Mesothelial cell of epicardium (in vitro differentiated cells): ENCODE results near the gene PTPN13. TPM values are rescaled to one million over a fixed set of nuclear protein-coding genes. Genes with fewer than 3 reads are reported as not detected.

ENCODE experiments used
- DNase-seq, 2 experiments: peaks; one replicate each; pipeline ENCODE4 v3.0.0; 2021; ENCODE audit warnings: low spot score in 2 of 2; ENCODE audit not compliant: unreplicated experiment in 2 of 2
- H3K27ac Mint-ChIP-seq: 2 replicates; pipeline ENCODE4 v1.8.0; 2021; ENCODE audit warnings: mixed read lengths
- H3K27me3 Mint-ChIP-seq: 2 replicates; pipeline ENCODE4 v1.8.0; 2021; ENCODE audit warnings: low read depth, mixed read lengths
- H3K36me3 Mint-ChIP-seq: 2 replicates; pipeline ENCODE4 v1.8.0; 2021; ENCODE audit warnings: mixed read lengths
- H3K4me1 Mint-ChIP-seq: 2 replicates; pipeline ENCODE4 v1.8.0; 2021; ENCODE audit warnings: mixed read lengths
- H3K4me3 Mint-ChIP-seq: 2 replicates; pipeline ENCODE4 v1.8.0; 2021; ENCODE audit warnings: mild to moderate bottlenecking, moderate library complexity, mixed read lengths
- H3K9me3 Mint-ChIP-seq: 2 replicates; pipeline ENCODE4 v1.8.0; 2021; ENCODE audit warnings: mixed read lengths
- CTCF ChIP-seq: fragments of 200-600 bp; sonication (generic); IDR thresholded peaks from one replicate; pipeline ENCODE4 v1.5.0; 2021; ENCODE audit warnings: antibody characterized with exemption; ENCODE audit not compliant: unreplicated experiment
- total RNA-seq: library from RNA; stranded (reverse); gene quantifications from 3 replicates; pipeline ENCODE4 v1.2.1, GENCODE V29; 2021

PTPN13 gene
- total RNA-seq, 1 donor from 2014 or later: 45.4 TPM

- Mint-ChIP-seq H3K27ac (no peak overlapping the region), H3K27me3 (no peaks in the 10 kb centered on the region), H3K4me1 (peaks cover 16% of the 10 kb centered on the region)
Observed at GRCh38 chr4:86603311-86603885, 9.3 kb downstream of the PTPN13 start.

GRCh38 chr4:86606809-86607208 is 12.7 kb downstream of the PTPN13 start:
- Mint-ChIP-seq H3K27me3 (no peaks in the 10 kb centered on the region), H3K4me1 (peaks cover 16% of the 10 kb centered on the region), H3K4me3 (no peak overlapping the region), H3K9me3 (no peaks in the 10 kb centered on the region), H3K27ac (no peak overlapping the region), H3K36me3 (no peaks in the 10 kb centered on the region)
- DNase-seq: no peak
- TF ChIP-seq CTCF: no peak

More at GRCh38 chr4:86603311-86603885, 9.3 kb downstream of the PTPN13 start:
- Mint-ChIP-seq H3K9me3 (no peaks in the 10 kb centered on the region), H3K4me3 (no peak overlapping the region), H3K36me3 (no peaks in the 10 kb centered on the region)
- DNase-seq: no peak
- no peak for TF ChIP-seq CTCF

GRCh38 chr4:86608757-86609375 is 14.8 kb downstream of the PTPN13 start:
- no peaks in the 10 kb centered on the region for H3K9me3 Mint-ChIP-seq
- H3K4me3 Mint-ChIP-seq: no peak overlapping the region
- no peak for DNase-seq
- no peak for TF ChIP-seq CTCF
- peaks cover 22% of the 10 kb centered on the region for H3K4me1 Mint-ChIP-seq
- no peak overlapping the region for H3K27ac Mint-ChIP-seq
- no peaks in the 10 kb centered on the region for H3K27me3 Mint-ChIP-seq
- no peaks in the 10 kb centered on the region for H3K36me3 Mint-ChIP-seq

GRCh38 chr4:86611757-86612156 is 17.6 kb downstream of the PTPN13 start:
- Mint-ChIP-seq H3K36me3 (peaks cover 2% of the 10 kb centered on the region), H3K9me3 (peaks cover 3% of the 10 kb centered on the region), H3K4me3 (no peak overlapping the region), H3K27me3 (no peaks in the 10 kb centered on the region), H3K27ac (no peak overlapping the region), H3K4me1 (peaks cover 13% of the 10 kb centered on the region)
- no peak for TF ChIP-seq CTCF
- no peak for DNase-seq

- DNase-seq: no peak
- peaks cover 7% of the 10 kb centered on the region for H3K36me3 Mint-ChIP-seq
- H3K4me3 Mint-ChIP-seq: no peak overlapping the region
- no peak for TF ChIP-seq CTCF
- H3K27ac Mint-ChIP-seq: no peak overlapping the region
- H3K4me1 Mint-ChIP-seq: peaks cover 13% of the 10 kb centered on the region
- H3K9me3 Mint-ChIP-seq: peaks cover 9% of the 10 kb centered on the region
- no peaks in the 10 kb centered on the region for H3K27me3 Mint-ChIP-seq
Observed at GRCh38 chr4:86613734-86614133, 19.6 kb downstream of the PTPN13 start.
